ENCODE data around the gene ALK. TPM values are rescaled to one million over a fixed set of nuclear protein-coding genes. Genes with fewer than 3 reads are reported as not detected.

The ALK gene
- total RNA-seq, 1 donor = under 0.01 TPM

DNA sequence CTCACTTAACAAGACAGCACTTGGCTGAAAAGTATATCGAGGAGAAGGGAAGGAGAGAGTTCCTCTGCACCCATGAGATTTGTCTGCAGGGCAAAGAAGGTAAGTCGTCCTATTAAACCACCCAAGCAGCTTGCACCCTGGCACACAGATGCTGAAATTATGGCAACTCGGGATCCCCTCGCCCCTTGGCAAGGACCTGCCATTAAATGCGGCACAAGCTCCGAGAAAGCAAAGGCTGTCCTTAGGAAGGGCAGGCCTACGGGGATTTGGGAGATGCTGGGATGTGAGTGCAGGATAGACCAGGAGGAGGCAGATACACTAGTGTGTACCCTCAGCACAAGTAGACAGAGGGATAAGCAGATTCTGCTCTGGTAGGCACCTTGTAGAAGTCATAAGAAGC lies 191.5 kb downstream of the ALK start:
- Histone ChIP-seq H3K27me3 (ENCODE audit: insufficient read depth, low read length) (peaks cover 15% of the 10 kb centered on the region), H3K4me3 (ENCODE audit: insufficient read depth, low read length) (no peak overlapping the region), H3K4me1 (ENCODE audit: insufficient read depth, low read length) (no peaks in the 10 kb centered on the region), H4K20me1 (ENCODE audit: insufficient read depth, low read length) (no peaks in the 10 kb centered on the region), H3K4me2 (ENCODE audit: insufficient read depth, low read length) (peak overlapping the region; percentile 23), H3K36me3 (ENCODE audit: insufficient read depth, low read length) (no peaks in the 10 kb centered on the region), H3K27ac (ENCODE audit: low read depth, low read length) (no peak overlapping the region), H3K79me2 (ENCODE audit: insufficient read depth, low read length) (no peaks in the 10 kb centered on the region), H2AFZ (ENCODE audit: low read length) (no peak overlapping the region), H3K9me3 (ENCODE audit: low read depth, low read length) (no peaks in the 10 kb centered on the region)
- no peak for DNase-seq (ENCODE audit: insufficient read length, low spot score, missing footprints)
- TF ChIP-seq, protein P1, sequence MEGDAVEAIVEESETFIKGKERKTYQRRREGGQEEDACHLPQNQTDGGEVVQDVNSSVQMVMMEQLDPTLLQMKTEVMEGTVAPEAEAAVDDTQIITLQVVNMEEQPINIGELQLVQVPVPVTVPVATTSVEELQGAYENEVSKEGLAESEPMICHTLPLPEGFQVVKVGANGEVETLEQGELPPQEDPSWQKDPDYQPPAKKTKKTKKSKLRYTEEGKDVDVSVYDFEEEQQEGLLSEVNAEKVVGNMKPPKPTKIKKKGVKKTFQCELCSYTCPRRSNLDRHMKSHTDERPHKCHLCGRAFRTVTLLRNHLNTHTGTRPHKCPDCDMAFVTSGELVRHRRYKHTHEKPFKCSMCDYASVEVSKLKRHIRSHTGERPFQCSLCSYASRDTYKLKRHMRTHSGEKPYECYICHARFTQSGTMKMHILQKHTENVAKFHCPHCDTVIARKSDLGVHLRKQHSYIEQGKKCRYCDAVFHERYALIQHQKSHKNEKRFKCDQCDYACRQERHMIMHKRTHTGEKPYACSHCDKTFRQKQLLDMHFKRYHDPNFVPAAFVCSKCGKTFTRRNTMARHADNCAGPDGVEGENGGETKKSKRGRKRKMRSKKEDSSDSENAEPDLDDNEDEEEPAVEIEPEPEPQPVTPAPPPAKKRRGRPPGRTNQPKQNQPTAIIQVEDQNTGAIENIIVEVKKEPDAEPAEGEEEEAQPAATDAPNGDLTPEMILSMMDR (IDR thresholded peaks at IDR 0.05; ENCODE audit: extremely low read depth, low read depth, low read length) = no peak

DNA sequence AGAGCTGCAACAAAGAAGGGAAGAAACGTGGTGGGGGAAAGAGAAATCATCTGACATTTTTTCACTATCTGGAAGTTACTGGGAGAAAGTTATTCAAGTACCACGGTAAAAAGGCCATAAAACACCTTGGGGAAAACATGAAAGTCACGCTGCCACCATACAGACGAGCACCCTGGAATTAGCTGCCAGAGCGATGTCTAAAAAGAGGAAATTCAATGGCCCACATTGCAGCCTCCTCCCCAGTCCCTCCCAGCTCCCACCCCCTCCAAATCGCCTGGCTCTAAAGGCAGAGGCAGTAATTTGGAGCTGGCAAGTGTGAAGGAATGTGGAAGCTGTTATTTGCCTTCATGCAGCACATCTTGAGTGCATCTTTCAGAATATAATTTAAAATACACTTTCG lies 192.0 kb downstream of the ALK start:
- no peak overlapping the region for H3K4me3 ChIP-seq (ENCODE audit: insufficient read depth, low read length)
- H3K4me2 ChIP-seq (ENCODE audit: insufficient read depth, low read length) = no peak overlapping the region
- DNase-seq (ENCODE audit: insufficient read length, low spot score, missing footprints) = no peak
- no peaks in the 10 kb centered on the region for H3K36me3 ChIP-seq (ENCODE audit: insufficient read depth, low read length)
- H2AFZ ChIP-seq (ENCODE audit: low read length) = no peak overlapping the region
- H3K4me1 ChIP-seq (ENCODE audit: insufficient read depth, low read length) = no peaks in the 10 kb centered on the region
- TF ChIP-seq, protein P1 (IDR thresholded peaks at IDR 0.05; ENCODE audit: extremely low read depth, low read depth, low read length) = no peak
- H3K79me2 ChIP-seq (ENCODE audit: insufficient read depth, low read length) = no peaks in the 10 kb centered on the region
- no peak overlapping the region for H3K27ac ChIP-seq (ENCODE audit: low read depth, low read length)
- no peaks in the 10 kb centered on the region for H4K20me1 ChIP-seq (ENCODE audit: insufficient read depth, low read length)
- H3K27me3 ChIP-seq (ENCODE audit: insufficient read depth, low read length) = peaks cover 15% of the 10 kb centered on the region
- no peaks in the 10 kb centered on the region for H3K9me3 ChIP-seq (ENCODE audit: low read depth, low read length)

DNA sequence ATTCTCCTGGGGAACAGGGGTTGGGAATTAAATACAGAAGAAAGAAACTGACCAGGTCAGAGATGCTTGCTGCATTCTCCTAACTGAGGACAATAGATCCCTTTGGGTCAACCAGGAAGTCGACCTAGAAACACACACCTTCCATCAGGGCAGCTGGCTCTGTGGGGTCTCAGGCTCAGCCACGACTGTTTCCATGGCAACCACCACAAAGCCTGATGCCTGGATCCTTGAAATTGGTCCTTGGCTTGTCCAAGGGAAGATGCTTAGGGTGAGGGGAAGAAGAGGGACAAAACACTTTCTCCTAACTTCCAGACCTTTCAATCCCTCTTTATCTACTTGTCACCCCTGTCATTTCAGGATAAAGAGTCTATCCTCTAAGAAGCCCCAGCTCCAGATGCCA lies 194.4 kb downstream of the ALK start:
- H3K4me1 ChIP-seq (ENCODE audit: insufficient read depth, low read length) = no peaks in the 10 kb centered on the region
- H3K4me3 ChIP-seq (ENCODE audit: insufficient read depth, low read length) = no peak overlapping the region
- H3K4me2 ChIP-seq (ENCODE audit: insufficient read depth, low read length) = no peak overlapping the region
- H3K9me3 ChIP-seq (ENCODE audit: low read depth, low read length) = no peaks in the 10 kb centered on the region
- no peaks in the 10 kb centered on the region for H3K36me3 ChIP-seq (ENCODE audit: insufficient read depth, low read length)
- no peaks in the 10 kb centered on the region for H3K79me2 ChIP-seq (ENCODE audit: insufficient read depth, low read length)
- TF ChIP-seq, protein P1 (IDR thresholded peaks at IDR 0.05; ENCODE audit: extremely low read depth, low read depth, low read length) = no peak
- DNase-seq (ENCODE audit: insufficient read length, low spot score, missing footprints) = no peak
- H2AFZ ChIP-seq (ENCODE audit: low read length) = no peak overlapping the region
- no peaks in the 10 kb centered on the region for H4K20me1 ChIP-seq (ENCODE audit: insufficient read depth, low read length)
- no peak overlapping the region for H3K27ac ChIP-seq (ENCODE audit: low read depth, low read length)
- peaks cover 17% of the 10 kb centered on the region for H3K27me3 ChIP-seq (ENCODE audit: insufficient read depth, low read length)

- Histone ChIP-seq H3K79me2 (ENCODE audit: insufficient read depth, low read length) (no peaks in the 10 kb centered on the region), H2AFZ (ENCODE audit: low read length) (no peak overlapping the region), H3K4me2 (ENCODE audit: insufficient read depth, low read length) (no peak overlapping the region), H3K27ac (ENCODE audit: low read depth, low read length) (no peak overlapping the region), H4K20me1 (ENCODE audit: insufficient read depth, low read length) (no peaks in the 10 kb centered on the region), H3K4me3 (ENCODE audit: insufficient read depth, low read length) (no peak overlapping the region), H3K9me3 (ENCODE audit: low read depth, low read length) (no peaks in the 10 kb centered on the region), H3K36me3 (ENCODE audit: insufficient read depth, low read length) (no peaks in the 10 kb centered on the region), H3K4me1 (ENCODE audit: insufficient read depth, low read length) (no peaks in the 10 kb centered on the region), H3K27me3 (ENCODE audit: insufficient read depth, low read length) (peaks cover 15% of the 10 kb centered on the region)
- TF ChIP-seq, protein P1 (IDR thresholded peaks at IDR 0.05; ENCODE audit: extremely low read depth, low read depth, low read length) = no peak
- no peak for DNase-seq (ENCODE audit: insufficient read length, low spot score, missing footprints)
Observed at GRCh38 chr2:29725610-29726009, 195.8 kb downstream of the ALK start.

All from osteoblast (primary cell).